GM18870 (cell line): ENCODE results near the gene LEMD2.

Experiments
- ATAC-seq: cut with Tn5 transposase; IDR thresholded peaks from one replicate; pipeline ENCODE4 v1.9.1; 2021; ENCODE audit warnings: moderate library complexity; ENCODE audit not compliant: unreplicated experiment

LEMD2 gene

DNA sequence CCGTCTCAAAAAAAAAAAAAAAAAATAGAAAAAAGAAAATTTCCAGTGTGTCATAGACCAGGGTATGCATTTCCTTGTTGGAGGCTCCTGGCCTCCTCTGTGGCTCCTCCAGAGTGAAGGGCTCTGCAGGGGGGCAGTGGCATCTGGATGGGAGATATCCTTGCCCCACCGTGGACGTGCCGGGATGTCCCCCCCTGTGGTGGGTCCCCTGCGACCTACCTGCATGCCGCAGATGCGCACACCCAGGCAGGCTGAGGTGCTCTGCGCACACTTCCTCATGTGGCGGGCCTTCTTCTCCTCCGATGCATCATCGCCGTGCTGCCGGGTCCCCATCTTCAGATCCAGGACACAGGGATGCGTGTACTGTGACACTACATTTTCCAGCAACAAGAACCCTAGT, 63.7 kb downstream of the LEMD2 start:
- no peak for ATAC-seq

DNA sequence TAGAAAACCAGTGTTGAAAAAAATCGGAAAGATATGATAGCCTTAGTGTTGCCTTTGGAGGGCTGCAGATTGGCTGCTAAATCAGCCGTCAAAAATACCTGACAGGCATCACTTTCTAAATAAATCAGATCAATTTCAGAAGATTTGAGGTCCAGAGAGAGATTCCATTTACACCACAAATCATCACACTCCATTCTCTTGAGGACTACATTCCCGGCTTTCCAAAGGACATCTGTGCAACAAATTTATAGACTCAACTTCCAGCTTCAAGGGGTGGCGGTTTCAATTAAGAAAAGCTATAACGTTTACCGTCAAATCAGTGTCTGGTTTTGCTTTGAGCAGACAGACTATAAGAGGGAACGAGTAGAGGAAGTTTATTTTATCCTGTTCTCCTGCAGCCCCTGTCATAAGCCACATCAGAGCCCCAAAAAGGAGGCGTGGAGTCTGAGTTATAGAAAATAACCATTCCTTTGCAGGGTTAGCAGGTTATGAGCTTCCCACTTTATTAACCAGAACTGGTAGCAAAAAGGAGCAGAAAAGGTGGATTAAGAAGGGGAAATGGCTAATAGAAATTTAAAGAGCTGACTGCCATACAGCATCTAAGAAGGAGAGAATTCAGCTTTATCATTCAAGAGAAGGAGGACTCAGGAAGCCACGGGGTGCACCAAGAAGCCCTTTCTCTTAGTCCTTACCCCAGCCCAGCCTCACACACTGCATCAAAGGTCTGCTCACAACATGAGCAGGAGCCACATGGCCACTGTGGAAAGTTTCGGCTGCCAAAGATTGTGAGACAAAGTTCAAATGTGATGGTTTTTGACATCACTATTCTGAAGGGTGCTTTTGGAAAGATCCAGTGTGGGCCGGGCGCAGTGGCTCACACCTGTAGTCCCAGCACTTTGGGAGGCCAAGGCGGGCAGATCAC, 64.6 kb downstream of the LEMD2 start:
- no peak for ATAC-seq

DNA sequence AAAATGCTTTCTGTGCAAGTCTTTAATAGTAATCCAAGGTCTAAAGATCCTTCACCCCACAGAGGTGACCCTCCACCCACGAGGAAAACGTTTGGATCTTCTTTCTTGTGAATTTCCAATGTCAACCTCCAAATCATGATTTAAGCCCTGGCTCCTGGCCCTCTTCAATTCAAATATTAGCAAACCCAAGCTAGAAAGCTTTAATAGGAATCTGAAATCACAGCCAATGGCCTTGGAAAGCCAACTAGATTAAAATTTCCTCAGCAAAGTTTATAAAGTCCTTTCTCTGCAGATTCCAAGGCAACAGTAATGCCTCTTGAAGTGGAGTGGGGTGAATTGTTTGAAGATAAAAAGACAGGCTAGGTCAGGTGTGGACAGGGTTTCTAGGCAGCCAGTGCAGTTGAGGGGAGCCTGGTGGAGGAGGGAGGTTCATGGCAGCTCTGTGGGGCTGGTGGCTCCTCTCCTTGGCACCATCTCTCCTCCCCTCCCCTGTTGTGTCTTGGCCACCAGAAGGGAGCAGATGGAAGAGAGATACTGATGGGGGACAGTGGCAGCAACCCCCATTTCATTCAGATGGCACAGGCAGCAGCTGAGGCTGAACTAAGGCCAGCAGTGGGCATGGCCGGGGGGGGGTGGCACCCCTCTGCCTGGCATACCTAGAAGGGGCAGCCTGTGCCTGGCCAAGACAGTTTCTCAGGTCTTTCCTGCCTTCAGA, 65.4 kb downstream of the LEMD2 start:
- no peak for ATAC-seq

DNA sequence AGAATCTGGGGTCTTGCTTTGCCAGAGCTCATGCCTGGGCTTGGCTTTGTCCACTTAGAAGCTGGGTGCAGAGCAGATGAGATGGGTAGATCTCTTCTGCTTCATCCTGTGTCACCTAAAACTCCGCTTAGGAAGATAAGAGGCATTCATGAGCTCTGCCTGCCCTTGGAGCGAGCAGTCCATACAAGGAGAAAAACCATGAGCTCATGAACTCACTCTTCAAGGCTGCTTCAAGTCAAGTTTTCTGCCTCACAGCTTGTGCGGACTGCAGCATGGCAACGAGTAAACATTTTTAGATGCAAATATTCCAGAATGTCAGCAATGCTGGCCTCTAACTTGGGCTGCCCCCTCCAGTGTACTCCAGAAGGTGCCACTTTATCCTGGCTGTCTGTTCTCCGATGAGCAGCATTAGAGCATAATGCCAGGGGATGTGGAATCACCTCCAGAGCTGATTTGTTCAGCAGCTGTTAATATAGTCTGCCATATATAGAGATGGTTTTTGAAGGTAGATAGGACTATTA, 66.8 kb downstream of the LEMD2 start:
- ATAC-seq = no peak

DNA sequence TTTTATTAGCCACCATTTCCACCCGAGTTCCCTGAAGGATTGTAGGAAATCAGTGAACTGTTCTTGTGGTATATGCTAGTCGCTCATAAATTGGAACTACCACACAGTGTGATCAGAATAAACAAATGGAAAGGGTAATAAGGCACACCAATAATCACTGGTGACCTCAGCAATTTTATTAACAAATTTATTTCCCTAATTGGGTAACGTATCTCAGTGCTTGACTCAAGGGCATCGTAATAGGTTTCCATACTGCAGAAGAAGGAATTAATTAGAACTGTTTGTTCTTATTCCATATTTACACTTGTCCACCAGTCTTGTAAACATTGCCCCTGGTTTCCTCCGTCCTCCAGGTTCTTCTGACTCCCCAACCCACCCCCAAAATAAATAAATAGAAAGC, 67.4 kb downstream of the LEMD2 start:
- no peak for ATAC-seq
